Kidney epithelial cell (primary cell): ENCODE measurements around the gene RIN3. TPM values are rescaled to one million over a fixed set of nuclear protein-coding genes. Genes with fewer than 3 reads are reported as not detected.

Experiments used
- DNase-seq: peaks from one replicate; pipeline ENCODE4 v3.0.0-alpha.2; 2010; ENCODE audit warnings: low read depth
- H3K27me3 ChIP-seq: 2 replicates; pipeline ENCODE4 v1.6.0; 2011; ENCODE audit warnings: low read length; ENCODE audit not compliant: control insufficient read depth, insufficient read depth
- H3K36me3 ChIP-seq: 2 replicates; pipeline ENCODE4 v1.5.1; 2011; ENCODE audit warnings: low read length; ENCODE audit not compliant: control insufficient read depth, insufficient read depth
- H3K4me3 ChIP-seq: 2 replicates; pipeline ENCODE4 v1.5.1; 2011; ENCODE audit warnings: low read depth, mild to moderate bottlenecking, control low read depth, low read length
- CTCF ChIP-seq: IDR thresholded peaks from 2 replicates; pipeline ENCODE4 v1.5.1; 2011; ENCODE audit warnings: mild to moderate bottlenecking, moderate library complexity, low read length, control low read depth, inconsistent platforms; ENCODE audit not compliant: insufficient read depth, poor library complexity, severe bottlenecking
- total RNA-seq: library from RNA; depleted of rRNA; stranded (reverse); fragments of >200 nt; gene quantifications from 2 replicates; pipeline ENCODE4 v1.2.3, GENCODE V29; 2015

Gene RIN3
- total RNA-seq, 1 donor from 2014 or later, result 6.0 TPM

- Histone ChIP-seq H3K27me3 (no peaks in the 10 kb centered on the region), H3K4me3 (no peak overlapping the region), H3K36me3 (no peaks in the 10 kb centered on the region)
- no peak for DNase-seq
- TF ChIP-seq CTCF, result no peak
Observed at GRCh38 chr14:92489394-92490238, 24.0 kb upstream of the RIN3 start.

- no peak for DNase-seq
- no peak for TF ChIP-seq CTCF
- H3K36me3 ChIP-seq, result no peaks in the 10 kb centered on the region
- no peaks in the 10 kb centered on the region for H3K27me3 ChIP-seq
- no peak overlapping the region for H3K4me3 ChIP-seq
Observed at GRCh38 chr14:92490239-92490959, 23.2 kb upstream of the RIN3 start.

GRCh38 chr14:92491782-92492181 is 21.8 kb upstream of the RIN3 start:
- H3K27me3 ChIP-seq, result no peaks in the 10 kb centered on the region
- no peak for DNase-seq
- no peaks in the 10 kb centered on the region for H3K36me3 ChIP-seq
- H3K4me3 ChIP-seq, result no peak overlapping the region
- no peak for TF ChIP-seq CTCF

GRCh38 chr14:92492258-92492657 is 21.3 kb upstream of the RIN3 start:
- no peak overlapping the region for H3K4me3 ChIP-seq

GRCh38 chr14:92493024-92493423 is 20.6 kb upstream of the RIN3 start:
- DNase-seq, result no peak
- H3K36me3 ChIP-seq, result no peaks in the 10 kb centered on the region
- TF ChIP-seq CTCF, result no peak
- H3K27me3 ChIP-seq, result no peaks in the 10 kb centered on the region
- no peak overlapping the region for H3K4me3 ChIP-seq

More at GRCh38 chr14:92492258-92492657, 21.3 kb upstream of the RIN3 start:
- H3K27me3 ChIP-seq, result no peaks in the 10 kb centered on the region
- H3K36me3 ChIP-seq, result no peaks in the 10 kb centered on the region
- no peak for DNase-seq
- no peak for TF ChIP-seq CTCF
